EL (cell line): Measurements from ENCODE around the gene PTCD1.

Experiments used
- DNase-seq: peaks from one replicate; pipeline ENCODE4 v3.0.0-alpha.2; 2016

The PTCD1 gene

GRCh38 chr7:99438573-99439480 is at the start of gene PTCD1, which contains the start of gene CPSF4:
Gene PTCD1, minus strand, starts transcription at chr7:99438798. Its CDS starts 3,556 bp downstream, at chr7:99435242.
Gene CPSF4, plus strand, starts transcription at chr7:99438943. Its CDS starts 140 bp downstream, at chr7:99439083.
- peak; percentile 96 for DNase-seq

- DNase-seq, result no peak
Measured at GRCh38 chr7:99485094-99485493, 46.5 kb upstream of the PTCD1 start.

- DNase-seq, result no peak
Measured at GRCh38 chr7:99478464-99479440, 40.2 kb upstream of the PTCD1 start.

- no peak for DNase-seq
Measured at GRCh38 chr7:99476107-99476506, 37.5 kb upstream of the PTCD1 start.

- peak; percentile 60 for DNase-seq
Measured at GRCh38 chr7:99473315-99473596, 34.7 kb upstream of the PTCD1 start.

- DNase-seq, result peak; percentile 96
Measured at GRCh38 chr7:99472561-99473314, 34.1 kb upstream of the PTCD1 start, which contains the start of gene ZNF789. Gene ZNF789, plus strand, starts transcription at chr7:99472890. Its CDS starts 3,567 bp downstream, at chr7:99476457.

- peak; percentile 18 for DNase-seq
Measured at GRCh38 chr7:99469381-99470065, 30.9 kb upstream of the PTCD1 start.

GRCh38 chr7:99468336-99468918 is 29.8 kb upstream of the PTCD1 start:
- DNase-seq, result no peak

- DNase-seq, result no peak
Measured at GRCh38 chr7:99465421-99465768, 26.8 kb upstream of the PTCD1 start.

- no peak for DNase-seq
Measured at GRCh38 chr7:99461221-99461620, 22.6 kb upstream of the PTCD1 start.

- DNase-seq, result no peak
Measured at GRCh38 chr7:99460651-99461050, 22.1 kb upstream of the PTCD1 start.

- peak; percentile 31 for DNase-seq
Measured at GRCh38 chr7:99459087-99459486, 20.5 kb upstream of the PTCD1 start.

GRCh38 chr7:99457650-99458493 is 19.3 kb upstream of the PTCD1 start:
- no peak for DNase-seq

GRCh38 chr7:99457050-99457649 is 18.6 kb upstream of the PTCD1 start:
- no peak for DNase-seq

GRCh38 chr7:99456288-99456687 is 17.7 kb upstream of the PTCD1 start:
- no peak for DNase-seq

- no peak for DNase-seq
Measured at GRCh38 chr7:99455874-99456273, 17.3 kb upstream of the PTCD1 start.

- DNase-seq, result no peak
Measured at GRCh38 chr7:99453105-99453504, 14.5 kb upstream of the PTCD1 start.

GRCh38 chr7:99452541-99452940 is 13.9 kb upstream of the PTCD1 start:
- no peak for DNase-seq

- no peak for DNase-seq
Measured at GRCh38 chr7:99451936-99452335, 13.3 kb upstream of the PTCD1 start.

- no peak for DNase-seq
Measured at GRCh38 chr7:99449326-99449725, 10.7 kb upstream of the PTCD1 start.
